GM12874 (cell line): ENCODE measurements around the gene FAM107A.

Source experiments
- CTCF ChIP-seq: IDR thresholded peaks from 2 replicates; pipeline ENCODE4 v1.5.1; 2011; ENCODE audit warnings: low read depth, mild to moderate bottlenecking, control low read depth, low read length, moderate library complexity; ENCODE audit not compliant: insufficient read depth

Gene FAM107A

GRCh38 chr3:58518291-58518789 lies 58.9 kb downstream of the FAM107A start:
- no peak for TF ChIP-seq CTCF

GRCh38 chr3:58514405-58514804 lies 62.8 kb downstream of the FAM107A start:
- no peak for TF ChIP-seq CTCF
